GM18499 (cell line): ENCODE results near the gene RGS2.

Source experiments
- ATAC-seq: cut with Tn5 transposase; IDR thresholded peaks from one replicate; pipeline ENCODE4 v1.9.1; 2021; ENCODE audit warnings: moderate number of reproducible peaks; ENCODE audit not compliant: insufficient read depth, unreplicated experiment

Gene RGS2

DNA sequence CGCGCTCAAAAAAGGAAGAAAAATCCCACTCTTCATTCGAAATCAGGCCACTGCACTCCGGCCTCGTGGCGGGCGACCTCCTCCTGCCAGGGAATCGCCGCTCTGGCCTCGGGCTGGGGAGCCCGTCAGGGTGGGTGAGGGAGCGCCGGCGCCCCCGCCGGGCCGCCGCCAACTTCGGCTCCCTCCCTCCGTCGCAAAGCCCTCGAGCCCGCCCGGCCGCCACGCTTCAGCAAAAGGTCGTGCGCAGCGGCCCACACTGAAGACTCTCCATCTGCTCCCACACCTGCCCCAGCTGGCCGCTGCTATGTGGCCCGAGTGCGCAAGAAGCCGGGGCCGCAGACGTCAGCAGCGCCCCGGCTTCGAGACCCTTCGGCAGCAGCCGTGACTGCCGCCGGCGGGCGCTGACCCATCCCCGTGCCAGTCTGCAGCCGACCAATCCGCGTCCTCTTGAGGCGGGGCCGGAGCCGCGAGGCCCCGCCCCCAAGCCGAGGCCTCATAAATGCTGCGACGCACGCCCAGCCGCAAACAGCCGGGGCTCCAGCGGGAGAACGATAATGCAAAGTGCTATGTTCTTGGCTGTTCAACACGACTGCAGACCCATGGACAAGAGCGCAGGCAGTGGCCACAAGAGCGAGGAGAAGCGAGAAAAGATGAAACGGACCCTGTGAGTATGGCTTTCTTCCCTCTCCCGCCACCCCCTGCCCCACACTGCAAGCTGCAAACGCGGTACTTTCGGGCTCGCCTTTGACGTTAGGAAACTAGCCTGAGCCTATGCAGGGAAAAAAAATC lies at the start of gene RGS2:
Gene RGS2, plus strand, starts transcription at position 522 of the 789 bp plus-strand sequence. Its CDS starts 33 bp downstream, at position 555.
- ATAC-seq: peak; percentile 40

GRCh38 chr1:192759104-192759503 lies 49.7 kb upstream of the RGS2 start:
- ATAC-seq: no peak

DNA sequence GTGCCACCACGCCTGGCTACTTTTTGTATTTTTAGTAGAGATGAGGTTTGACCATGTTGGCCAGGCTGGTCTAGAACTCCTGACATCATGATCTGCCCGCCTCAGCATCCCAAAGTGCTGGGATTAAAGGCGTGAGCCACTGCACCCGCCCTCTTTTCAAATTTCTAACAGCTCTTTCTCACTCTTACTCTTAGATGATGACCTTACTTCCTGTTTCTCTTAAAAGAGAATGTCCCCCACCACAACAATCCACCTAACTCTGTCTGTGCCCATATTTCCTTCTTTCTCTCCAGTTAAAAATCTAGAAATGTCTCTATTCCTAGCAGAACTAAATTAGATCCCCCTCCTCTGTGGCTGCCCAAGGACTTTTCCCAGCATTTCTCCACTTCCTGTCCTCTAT lies 46.6 kb upstream of the RGS2 start:
- no peak for ATAC-seq

DNA sequence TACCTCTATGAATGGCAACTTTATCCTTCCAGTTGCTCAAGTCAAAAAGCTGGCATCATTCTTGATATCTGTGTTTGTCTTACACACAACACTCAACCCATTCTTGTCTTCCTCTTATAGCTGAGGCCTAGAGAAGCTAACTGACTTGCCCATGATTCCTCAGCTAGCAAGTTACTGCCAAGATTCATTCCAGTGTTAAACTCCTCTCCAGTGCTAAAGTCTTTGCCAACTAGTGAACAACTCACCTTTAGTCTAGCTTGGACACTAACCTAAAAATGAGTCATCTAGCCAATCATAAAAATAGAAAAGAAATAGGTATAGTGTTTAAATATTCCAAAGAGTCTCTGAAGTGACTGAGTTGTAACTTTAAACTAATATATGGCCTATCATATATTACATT lies 45.6 kb upstream of the RGS2 start:
- ATAC-seq: no peak

- no peak for ATAC-seq
These were observed 45.1 kb upstream of the RGS2 start for GRCh38 chr1:192763756-192764155.

DNA sequence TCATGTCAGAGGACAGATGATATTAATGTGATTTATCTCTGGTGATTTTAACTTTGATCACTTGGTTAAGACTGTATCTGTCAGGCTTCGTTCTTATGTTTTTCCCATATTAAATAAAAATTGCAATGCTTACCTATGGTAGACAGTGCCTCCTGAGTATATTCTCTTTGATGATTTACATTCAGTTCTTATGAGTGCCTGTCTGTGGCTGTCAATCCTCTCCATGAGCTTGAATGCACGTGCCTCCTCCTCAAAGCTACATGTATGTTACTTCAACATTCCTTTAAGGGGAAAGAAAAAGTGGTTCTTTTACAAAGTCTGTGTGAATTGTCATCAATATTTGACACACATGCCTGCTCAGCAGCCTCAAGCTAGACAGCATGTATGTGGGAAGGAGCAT lies 44.2 kb upstream of the RGS2 start:
- no peak for ATAC-seq

DNA sequence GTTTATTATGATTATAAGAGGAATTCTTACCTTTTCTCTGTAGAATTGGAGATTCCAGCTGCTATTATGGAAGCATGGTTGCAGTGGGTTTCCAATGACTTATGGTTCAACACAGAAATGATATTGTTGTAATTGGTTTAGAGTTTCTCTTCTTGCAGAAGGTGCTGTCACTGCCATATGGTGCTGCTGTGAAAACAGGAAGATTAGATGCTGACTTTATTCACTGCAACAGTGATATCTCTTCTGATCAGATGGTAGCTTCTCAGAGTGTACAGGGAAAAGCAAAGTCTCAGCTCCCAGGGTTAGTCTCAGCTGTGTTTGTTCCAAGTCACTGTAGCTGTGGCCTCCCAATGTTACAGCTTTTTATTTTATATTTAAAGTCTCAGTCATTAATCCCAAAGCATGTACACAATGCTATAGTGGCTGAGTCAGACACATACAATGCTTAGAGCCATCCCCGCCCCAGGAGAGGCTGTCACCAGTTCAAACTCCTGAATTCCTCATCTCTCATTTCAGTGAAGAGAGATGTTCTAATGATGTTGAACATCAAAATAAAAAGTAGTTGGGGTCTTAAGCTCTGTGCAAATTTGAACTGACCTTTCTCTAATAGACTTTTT lies 42.7 kb upstream of the RGS2 start:
- no peak for ATAC-seq

GRCh38 chr1:192766876-192767275 lies 42.0 kb upstream of the RGS2 start:
- no peak for ATAC-seq

DNA sequence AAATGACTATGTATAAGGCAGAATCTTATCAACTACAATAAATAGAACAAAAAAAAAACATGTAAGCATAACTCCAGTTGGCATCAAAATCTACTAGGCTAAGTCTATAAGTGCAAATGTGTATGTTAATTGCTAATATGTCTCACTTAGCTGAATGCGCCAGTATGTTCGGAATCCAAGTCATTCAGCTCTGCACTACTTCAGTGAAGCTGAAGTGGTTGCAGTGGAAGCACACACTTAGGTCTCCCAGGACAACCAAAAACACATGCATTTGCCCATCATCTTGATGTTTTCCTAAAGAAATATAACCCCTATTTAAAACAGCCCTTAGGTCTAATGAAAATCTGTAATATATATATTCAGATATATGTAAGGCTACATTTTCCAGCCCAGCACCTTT lies 41.0 kb upstream of the RGS2 start:
- no peak for ATAC-seq

DNA sequence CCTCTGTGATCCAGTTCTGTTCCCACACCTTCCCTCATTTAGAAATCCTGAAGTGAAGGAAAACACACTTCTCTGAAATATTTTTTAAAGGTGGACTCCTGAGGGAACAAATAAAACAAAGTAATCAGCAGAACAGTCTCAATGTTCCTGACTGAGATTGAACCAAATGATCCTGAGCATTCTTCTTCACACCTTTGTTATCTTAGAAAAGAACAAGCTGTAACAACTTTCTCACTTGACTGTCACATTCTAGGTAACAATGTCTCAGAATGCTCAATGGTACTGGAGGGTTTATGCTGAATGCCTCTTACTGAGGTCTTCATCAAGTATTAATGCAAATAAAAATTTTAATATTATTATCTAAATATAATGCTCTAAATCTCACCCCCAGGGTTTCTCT lies 40.4 kb upstream of the RGS2 start:
- ATAC-seq: no peak

- no peak for ATAC-seq
These were observed 37.5 kb upstream of the RGS2 start for GRCh38 chr1:192771341-192771740.

GRCh38 chr1:192775631-192776030 lies 33.2 kb upstream of the RGS2 start:
- no peak for ATAC-seq

DNA sequence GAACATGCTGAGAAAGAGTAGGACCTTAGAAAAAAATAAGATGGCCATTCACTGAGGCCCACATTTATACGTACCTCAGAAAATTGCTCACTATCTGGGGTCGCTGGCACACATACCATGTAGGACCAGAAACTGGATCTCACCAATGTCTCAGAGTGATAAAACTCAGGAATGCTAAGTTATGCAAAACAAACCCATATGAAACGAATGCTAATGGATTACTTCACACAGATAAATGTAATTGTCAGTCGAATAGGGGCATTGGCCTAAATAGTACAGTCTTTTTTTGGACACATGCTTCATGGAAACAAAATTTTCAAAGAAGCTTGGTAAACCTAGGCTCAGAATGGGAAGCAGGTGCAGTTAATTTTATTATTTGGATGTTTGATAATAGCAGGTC lies 32.6 kb upstream of the RGS2 start:
- ATAC-seq: no peak

DNA sequence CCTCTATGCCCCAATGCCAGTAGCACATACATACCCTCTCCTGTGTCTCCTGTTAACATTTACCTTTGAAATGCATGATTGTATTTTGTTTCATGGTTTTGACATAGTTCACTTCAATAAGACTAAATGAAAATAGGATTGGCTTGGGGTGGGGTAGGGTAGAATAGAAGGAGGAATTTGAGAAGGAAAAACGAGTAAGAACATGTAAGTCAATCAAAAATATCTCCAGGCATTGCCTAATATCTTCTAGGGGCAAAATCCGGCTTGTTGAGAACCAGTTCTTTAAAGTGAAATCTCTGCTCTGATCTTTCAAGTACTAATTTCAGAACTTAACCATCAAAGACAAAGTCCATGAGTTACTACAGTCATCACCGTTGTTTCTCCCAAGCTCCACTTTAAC lies 31.8 kb upstream of the RGS2 start:
- no peak for ATAC-seq

DNA sequence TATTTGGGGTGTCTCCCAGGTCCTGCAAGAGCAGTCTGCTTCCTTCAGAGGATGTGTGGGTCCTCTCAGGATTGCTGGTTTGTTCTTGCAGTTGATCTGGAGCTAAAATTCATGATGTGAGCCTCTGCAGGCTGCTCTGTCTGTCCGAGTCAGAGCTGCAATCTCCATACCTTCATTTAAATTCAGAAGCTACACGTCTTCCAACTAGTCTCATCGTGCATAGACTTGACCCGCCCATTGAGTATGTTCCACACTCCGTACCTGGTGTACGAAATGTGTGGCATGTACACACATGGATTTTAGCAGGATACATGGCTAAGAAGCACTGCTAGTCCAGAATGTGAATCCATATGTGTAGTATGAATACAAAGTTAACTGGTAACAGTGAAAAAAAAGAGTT lies 25.0 kb upstream of the RGS2 start:
- no peak for ATAC-seq

DNA sequence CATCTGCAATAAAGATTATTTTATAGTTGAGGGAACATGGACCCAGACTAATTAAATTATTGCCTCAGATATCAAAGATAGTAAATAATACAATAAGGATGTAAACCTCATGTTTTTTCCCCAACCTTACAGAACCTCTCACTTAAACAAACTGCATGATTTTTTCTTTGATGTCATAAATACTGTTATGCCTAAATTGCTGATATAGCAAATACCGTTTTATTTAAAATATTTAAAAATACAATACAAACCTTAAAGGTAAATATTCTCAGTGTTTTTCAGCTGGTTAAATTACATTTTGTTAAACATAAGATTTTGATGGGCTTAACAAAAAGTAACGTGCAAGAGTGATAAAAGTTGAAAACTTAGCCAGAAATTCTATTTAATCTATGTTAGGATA lies 24.4 kb upstream of the RGS2 start:
- no peak for ATAC-seq

- no peak for ATAC-seq
These were observed 22.3 kb upstream of the RGS2 start for GRCh38 chr1:192786576-192786975.

DNA sequence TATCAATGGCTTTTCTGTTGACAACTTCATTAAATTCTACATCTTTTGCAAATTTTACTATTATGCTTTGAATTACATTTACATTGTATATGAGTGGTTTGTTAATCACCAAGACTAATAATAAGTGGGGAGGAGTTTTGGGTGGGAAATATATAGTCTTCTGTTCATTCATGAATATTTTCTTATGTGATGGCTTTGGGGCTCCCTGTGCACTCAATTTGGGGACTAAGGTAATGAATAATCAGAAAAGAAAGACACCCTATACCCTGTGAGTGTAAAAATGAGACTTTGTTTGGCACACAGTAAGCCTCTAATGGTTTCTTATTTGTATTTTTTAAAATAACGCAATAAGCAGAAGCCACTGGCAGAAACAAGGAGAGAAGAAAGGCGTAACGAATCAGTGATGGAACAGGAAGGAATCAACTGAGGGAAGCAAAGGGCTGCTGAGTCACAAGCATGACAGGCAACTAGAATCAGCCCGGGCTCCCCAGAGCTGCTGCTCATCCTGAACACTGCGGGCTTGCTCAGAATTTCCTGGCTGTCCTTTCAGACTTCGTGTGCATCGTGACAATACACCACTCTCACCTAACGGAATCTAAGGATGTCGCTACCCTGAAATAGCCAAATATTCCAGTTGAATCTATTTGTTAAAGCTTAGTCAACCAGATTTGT lies 20.8 kb upstream of the RGS2 start:
- no peak for ATAC-seq

GRCh38 chr1:192789871-192790270 lies 19.0 kb upstream of the RGS2 start:
- no peak for ATAC-seq

- no peak for ATAC-seq
These were observed 16.2 kb upstream of the RGS2 start for GRCh38 chr1:192792628-192793027.

DNA sequence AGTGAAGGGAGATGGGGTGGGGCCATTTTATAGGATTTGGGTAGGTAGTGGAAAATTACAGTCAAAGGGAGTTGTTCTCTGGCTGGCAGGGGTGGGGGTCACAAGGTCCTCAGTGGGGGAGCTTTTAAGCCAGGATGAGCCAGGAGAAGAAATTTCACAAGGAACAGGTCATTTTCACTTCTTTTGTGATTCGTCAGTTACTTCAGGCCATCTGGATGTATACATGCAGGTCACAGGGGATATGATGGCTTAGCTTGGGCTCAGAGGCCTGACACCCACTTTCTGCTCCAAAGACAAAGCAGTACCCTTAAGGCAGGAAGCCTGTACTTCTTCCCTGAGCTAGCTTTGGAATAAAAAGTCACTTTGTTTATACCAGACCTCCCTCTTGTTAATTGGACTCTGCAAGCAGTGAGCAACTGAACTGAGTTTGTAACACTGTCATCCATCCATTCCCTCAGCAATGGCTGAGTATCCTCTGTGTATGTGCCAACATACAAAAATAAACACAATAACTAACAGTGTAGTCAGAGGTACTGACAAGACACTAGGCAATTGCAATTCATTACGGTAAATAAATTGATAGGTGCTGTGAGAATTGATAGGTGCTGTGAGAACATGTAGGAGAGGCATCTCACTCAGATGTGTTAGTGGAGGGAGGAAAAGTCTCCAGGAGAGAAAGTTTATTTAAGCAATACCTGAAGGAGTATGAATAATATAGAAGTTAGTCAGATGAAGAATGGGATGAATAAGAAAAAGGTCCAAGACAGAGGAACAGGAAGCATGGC lies 14.7 kb upstream of the RGS2 start:
- ATAC-seq: no peak
